ENCODE measurements around the gene MORN5.
"Not testable (repeated sequence)": the region's sequence is repeated elsewhere in the genome, so short reads cannot be mapped to it uniquely, and the experiment has no call there.

Gene MORN5

DNA sequence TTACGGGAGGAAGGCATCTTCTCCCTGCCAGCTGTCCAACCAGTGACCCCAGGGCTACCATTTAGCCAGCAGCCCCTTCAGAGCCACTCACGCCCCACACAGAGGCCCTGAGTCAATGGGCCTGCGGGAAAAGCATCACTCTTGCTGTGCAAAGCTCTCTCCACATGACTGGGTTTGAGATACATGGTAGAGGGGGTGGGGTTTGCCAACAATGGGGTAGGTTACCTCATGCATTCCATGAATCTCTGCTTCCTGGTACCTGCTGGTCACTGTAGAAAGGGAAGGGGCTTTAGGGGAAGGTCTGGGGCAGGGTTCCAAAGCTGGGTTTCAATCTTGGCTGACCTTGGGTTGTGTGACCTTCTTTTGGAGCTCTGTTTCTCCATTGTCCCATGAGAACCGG lies 43.7 kb upstream of the MORN5 start:
- TF ChIP-seq, protein P1, sequence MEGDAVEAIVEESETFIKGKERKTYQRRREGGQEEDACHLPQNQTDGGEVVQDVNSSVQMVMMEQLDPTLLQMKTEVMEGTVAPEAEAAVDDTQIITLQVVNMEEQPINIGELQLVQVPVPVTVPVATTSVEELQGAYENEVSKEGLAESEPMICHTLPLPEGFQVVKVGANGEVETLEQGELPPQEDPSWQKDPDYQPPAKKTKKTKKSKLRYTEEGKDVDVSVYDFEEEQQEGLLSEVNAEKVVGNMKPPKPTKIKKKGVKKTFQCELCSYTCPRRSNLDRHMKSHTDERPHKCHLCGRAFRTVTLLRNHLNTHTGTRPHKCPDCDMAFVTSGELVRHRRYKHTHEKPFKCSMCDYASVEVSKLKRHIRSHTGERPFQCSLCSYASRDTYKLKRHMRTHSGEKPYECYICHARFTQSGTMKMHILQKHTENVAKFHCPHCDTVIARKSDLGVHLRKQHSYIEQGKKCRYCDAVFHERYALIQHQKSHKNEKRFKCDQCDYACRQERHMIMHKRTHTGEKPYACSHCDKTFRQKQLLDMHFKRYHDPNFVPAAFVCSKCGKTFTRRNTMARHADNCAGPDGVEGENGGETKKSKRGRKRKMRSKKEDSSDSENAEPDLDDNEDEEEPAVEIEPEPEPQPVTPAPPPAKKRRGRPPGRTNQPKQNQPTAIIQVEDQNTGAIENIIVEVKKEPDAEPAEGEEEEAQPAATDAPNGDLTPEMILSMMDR (conservative IDR thresholded peaks at IDR 0.05; ENCODE audit: low read depth, low read length) = no peak
- no peak overlapping the region for H3K4me3 ChIP-seq (ENCODE audit: low read depth, low read length)
- DNase-seq (ENCODE audit: low read depth) = no peak

DNA sequence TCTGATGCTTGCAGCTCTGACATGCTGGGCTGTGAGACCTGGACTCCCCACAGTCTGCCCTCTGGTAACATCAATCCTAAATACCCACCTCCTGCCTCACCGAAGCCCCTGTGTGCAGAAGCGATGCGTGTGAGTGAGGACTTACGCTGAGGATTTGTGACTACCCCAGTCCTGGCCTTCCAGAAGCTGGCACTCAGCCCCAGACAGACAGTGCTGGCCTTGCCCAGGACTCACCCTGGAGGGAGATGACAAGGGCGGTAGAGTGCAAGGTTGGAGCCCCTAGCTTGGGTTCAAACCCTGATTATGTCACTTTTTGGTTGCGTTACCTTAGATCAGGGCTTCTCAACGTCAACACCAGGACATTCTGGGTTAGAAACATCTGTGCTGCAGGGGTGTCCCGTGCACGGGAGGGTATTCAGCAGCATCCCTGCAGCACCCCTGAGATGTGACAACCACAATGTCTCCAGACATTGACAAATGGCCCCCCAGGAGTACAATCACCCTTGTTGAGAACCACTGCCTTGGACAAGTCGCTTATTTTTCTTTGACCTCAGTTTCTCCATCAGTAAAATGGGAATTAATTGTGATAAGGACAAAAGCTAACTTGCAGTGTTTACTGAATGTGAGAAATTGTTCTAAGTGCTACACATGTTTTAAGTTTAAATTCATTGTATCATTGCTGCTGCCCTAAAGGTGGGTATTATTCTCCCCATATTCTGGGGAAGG lies 43.1 kb upstream of the MORN5 start:
- DNase-seq (ENCODE audit: low read depth) = no peak
- no peak overlapping the region for H3K4me3 ChIP-seq (ENCODE audit: low read depth, low read length)
- TF ChIP-seq, protein P1 (conservative IDR thresholded peaks at IDR 0.05; ENCODE audit: low read depth, low read length) = no peak

DNA sequence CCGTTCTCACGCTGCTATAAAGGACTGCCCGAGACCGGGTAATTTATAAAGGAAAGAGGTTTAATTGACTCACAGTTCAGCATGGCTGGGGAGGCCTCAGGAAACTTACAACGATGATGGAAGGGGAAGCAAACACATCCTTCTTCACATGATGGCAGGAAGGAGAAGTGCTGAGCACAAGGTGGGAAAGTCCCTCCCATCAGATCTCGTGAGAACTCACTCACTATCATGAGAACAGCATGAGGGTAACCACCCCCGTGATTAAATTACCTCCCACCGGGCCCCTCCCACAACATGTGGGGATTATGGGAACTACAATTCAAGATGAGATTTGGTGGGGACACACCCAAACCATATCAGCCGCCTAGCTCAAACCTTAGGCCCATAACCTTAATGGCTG lies 42.5 kb upstream of the MORN5 start:
- not testable (repeated sequence) for DNase-seq (ENCODE audit: low read depth)

DNA sequence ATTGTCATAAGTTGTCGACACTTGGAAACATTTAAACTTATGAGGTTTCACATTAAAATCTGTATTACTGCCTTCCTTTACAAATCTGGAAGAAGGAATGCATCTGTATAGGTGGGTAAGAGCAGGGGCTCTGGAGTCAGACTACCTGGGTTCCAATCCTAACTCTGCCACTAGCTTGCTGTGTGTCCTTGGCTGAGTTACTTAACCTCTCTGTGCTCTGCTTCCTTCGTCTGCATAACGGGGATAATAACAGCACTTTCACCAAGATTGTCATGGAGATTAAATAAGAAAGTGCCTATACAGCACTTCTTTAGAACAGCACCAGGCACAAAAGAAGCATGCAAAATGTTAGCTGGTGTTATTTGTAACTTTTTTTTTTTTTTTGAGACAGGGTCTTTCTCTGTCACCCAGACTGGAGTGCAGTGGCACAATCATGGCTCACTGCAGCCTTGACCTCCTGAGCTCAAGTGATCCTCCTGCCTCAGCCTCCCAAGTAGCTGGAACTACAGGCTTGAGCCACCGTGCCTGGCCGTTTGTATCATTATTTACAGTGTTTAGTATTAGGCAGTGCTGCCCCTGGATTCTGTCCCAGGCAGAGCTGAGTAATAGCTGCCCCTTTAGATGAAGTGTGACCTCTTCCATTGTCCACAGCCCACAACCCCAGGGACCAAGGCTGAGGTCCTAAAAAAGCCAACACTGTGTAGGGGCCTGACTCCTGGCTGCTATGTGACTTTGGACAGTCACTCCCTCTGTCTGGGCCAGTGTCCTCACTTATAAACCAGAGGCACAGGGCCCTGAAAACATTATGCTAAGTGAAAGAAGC lies 41.2 kb upstream of the MORN5 start:
- DNase-seq (ENCODE audit: low read depth) = no peak
- H3K4me3 ChIP-seq (ENCODE audit: low read depth, low read length) = no peak overlapping the region
- TF ChIP-seq, protein P1 (conservative IDR thresholded peaks at IDR 0.05; ENCODE audit: low read depth, low read length) = no peak

More for the DNA sequence above, 42.5 kb upstream of the MORN5 start:
- not testable (repeated sequence) for H3K4me3 ChIP-seq (ENCODE audit: low read depth, low read length)

DNA sequence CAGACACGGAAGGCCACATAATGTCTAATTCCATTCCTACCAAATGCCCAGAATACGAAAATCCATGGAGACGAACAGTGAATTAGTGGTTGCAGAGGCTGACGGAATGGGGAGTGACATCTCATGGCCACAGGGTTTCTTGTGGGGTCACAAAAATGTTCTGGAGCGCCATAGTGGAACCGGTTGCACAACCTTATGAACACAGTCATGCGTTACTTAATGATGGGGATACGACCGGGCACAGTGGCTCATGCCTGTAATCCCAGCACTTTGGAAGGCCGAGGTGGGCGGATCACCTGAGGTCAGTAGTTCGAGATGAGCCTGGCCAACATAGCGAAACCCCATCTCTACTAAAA lies 40.6 kb upstream of the MORN5 start:
- TF ChIP-seq, protein P1 (conservative IDR thresholded peaks at IDR 0.05; ENCODE audit: low read depth, low read length) = no peak
- DNase-seq (ENCODE audit: low read depth) = no peak
- no peak overlapping the region for H3K4me3 ChIP-seq (ENCODE audit: low read depth, low read length)

DNA sequence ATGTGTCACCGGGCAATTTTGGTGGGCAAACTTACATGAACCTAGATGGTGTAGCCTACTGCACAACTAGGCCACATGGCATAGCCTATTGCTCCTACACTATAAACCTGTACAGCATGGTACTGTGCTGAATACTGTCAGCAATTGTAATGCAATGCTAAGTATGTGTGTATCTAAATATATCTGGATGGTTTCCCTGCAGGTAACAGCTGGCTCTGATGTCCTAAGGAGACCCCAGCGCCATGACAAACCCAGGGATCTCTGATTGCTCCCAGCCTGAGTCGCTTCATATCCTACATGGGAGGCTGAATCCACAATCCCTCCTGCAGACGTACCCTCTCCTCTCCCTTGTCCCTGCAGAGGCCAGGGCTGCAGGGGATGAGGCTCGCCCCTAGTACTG lies 40.0 kb upstream of the MORN5 start:
- no peak for DNase-seq (ENCODE audit: low read depth)
- no peak overlapping the region for H3K4me3 ChIP-seq (ENCODE audit: low read depth, low read length)
- TF ChIP-seq, protein P1 (conservative IDR thresholded peaks at IDR 0.05; ENCODE audit: low read depth, low read length) = no peak

DNA sequence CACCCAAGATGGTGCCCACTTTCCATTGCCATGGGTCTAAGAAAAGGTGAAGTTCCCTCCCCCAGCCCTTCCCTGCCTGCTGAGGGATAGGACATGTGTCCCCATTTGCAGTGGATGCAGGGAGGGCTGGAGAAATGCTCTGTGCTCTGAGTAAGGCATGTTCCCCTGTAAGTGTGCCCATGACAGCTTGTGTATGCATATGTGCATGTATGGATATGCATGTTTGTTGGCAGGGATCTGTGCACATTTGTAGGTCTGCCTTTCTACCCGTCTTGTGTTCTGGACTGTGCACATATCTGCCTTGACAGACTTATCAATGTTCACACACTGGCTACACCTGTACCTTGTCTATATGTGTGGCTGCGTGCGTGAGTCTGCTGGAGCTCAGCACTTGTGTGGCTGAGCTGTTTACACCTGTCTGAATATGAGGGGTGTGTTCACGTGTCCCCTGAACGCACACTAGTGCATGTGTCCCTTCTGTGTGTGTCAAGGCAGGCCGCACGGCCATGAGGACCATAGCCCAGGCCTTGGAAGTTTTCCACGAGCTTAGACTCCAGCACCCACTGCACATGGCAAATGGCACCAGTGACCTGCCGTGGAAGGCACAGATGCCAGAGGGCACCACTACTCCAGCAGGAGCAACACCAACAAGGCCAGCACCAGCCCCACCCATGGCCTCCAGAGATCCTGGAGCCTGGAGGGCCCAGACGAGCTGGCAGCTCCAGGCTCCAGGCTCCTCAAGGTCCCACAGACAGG lies 39.2 kb upstream of the MORN5 start:
- no peak overlapping the region for H3K4me3 ChIP-seq (ENCODE audit: low read depth, low read length)
- DNase-seq (ENCODE audit: low read depth) = no peak
- TF ChIP-seq, protein P1 (conservative IDR thresholded peaks at IDR 0.05; ENCODE audit: low read depth, low read length) = no peak
